ENCODE results near the gene PARD3.

GRCh38 chr10:34252111-34252510 lies 563.0 kb downstream of the PARD3 start:
- TF ChIP-seq CTCF (IDR thresholded peaks at IDR 0.05): no peak
- TF ChIP-seq POLR2A (IDR thresholded peaks at IDR 0.05): no peak
